OCI-LY3 (cell line): ENCODE data around the gene ZNF668.
"Not testable (repeated sequence)": the region's sequence is repeated elsewhere in the genome, so short reads cannot be mapped to it uniquely, and the experiment has no call there.

ENCODE experiments used
- H2AFZ ChIP-seq: fragments of 200-600, 300-600 bp; shearing (Covaris generic); 2 replicates; pipeline ENCODE4 v1.6.0; 2014; ENCODE audit warnings: antibody characterized with exemption, low read depth, low read length
- H3K27ac ChIP-seq: fragments of 200-600, 300-600 bp; sonication (generic); 2 replicates; pipeline ENCODE4 v1.5.1; 2014; ENCODE audit warnings: mild to moderate bottlenecking, low read length, moderate library complexity, mixed read lengths
- H3K27me3 ChIP-seq: fragments of 200-600, 300-600 bp; sonication (generic); 2 replicates; pipeline ENCODE4 v1.6.1; 2014; ENCODE audit warnings: low read depth, low read length, mixed read lengths
- H3K36me3 ChIP-seq: fragments of 200-600, 300-600 bp; sonication (generic); replicated peaks from 2 replicates; pipeline ENCODE3; 2014; ENCODE audit warnings: low read depth, low read length, mixed read lengths
- H3K4me1 ChIP-seq: fragments of 300-600, 200-600 bp; sonication (generic); 2 replicates; pipeline ENCODE4 v1.6.1; 2014; ENCODE audit warnings: low read length, mixed read lengths
- H3K4me2 ChIP-seq: fragments of 200-600, 300-600 bp; sonication (generic); 2 replicates; pipeline ENCODE4 v1.6.1; 2014; ENCODE audit warnings: low read length, mixed read lengths
- H3K4me3 ChIP-seq: fragments of 300-600, 200-600 bp; sonication (generic); 2 replicates; pipeline ENCODE4 v1.5.1; 2014; ENCODE audit warnings: antibody characterized with exemption, mild to moderate bottlenecking, low read length, moderate library complexity
- H3K79me2 ChIP-seq: fragments of 300-600, 200-600 bp; shearing (Covaris generic); 2 replicates; pipeline ENCODE4 v1.6.1; 2014; ENCODE audit warnings: mild to moderate bottlenecking, low read length, mixed read lengths
- H3K9ac ChIP-seq: fragments of 300-600, 200-600 bp; shearing (Covaris generic); 2 replicates; pipeline ENCODE4 v1.6.0; 2014; ENCODE audit warnings: mild to moderate bottlenecking, low read length, moderate library complexity
- H3K9me3 ChIP-seq: fragments of 200-600, 300-600 bp; shearing (Covaris generic); 2 replicates; pipeline ENCODE4 v1.6.1; 2014; ENCODE audit warnings: low read length, mixed read lengths; ENCODE audit not compliant: insufficient read depth
- H4K20me1 ChIP-seq: fragments of 200-600, 300-600 bp; sonication (generic); 2 replicates; pipeline ENCODE4 v1.6.1; 2016; ENCODE audit warnings: low read length, mixed read lengths; ENCODE audit not compliant: insufficient read depth
- EZH2phosphoT487 ChIP-seq: fragments of 200-600 bp; shearing (Covaris generic); IDR thresholded peaks from 2 replicates; pipeline ENCODE4 v1.6.1; 2018; ENCODE audit warnings: antibody characterized with exemption, mixed run types, low read depth
- TF ChIP-seq, protein P1 (sequence below): fragments of 200-600, 300-600 bp; sonication (generic); IDR thresholded peaks from 2 replicates; pipeline ENCODE4 v1.5.1; 2014; ENCODE audit warnings: antibody characterized with exemption, low read length, low read depth

The ZNF668 gene

DNA sequence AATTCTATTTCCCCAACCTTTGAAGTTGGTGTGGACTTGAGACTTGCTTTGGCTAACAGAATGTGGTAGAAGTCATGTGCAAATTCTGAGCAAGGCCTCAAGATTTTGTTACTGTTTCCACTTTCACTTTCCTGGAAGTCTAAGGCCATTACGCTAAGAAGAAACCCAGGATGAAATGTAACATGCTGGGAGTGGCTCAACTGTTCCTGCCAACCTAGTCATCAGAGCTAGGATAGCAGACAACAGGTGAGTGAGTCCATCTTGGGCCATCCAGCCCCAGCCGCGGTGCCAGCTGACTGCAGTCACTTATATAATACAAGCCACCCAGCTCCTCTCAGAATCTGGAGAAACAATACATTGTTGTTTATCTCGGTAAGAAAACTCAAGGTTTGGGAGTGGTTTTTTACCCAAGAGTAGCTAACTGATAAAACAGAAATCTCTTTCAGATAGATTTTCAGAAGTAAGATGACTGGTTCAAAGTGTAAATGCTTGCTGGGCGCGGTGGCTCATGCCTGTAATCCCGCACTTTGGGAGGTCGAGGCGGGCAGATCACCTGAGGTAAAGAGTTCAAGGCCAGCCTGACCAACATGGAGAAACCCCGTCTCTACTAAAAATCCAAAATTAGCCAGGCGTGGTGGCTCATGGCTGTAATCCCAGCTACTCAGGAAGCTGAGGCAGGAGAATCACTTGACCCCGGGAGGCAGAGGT is 51.3 kb downstream of the ZNF668 start:
- Histone ChIP-seq H3K27me3 (no peaks in the 10 kb centered on the region), H3K4me1 (peaks cover 2% of the 10 kb centered on the region; the same call in 1 of the 2 replicates), H3K4me3 (no peak overlapping the region), H3K9ac (no peak overlapping the region), H3K4me2 (no peak overlapping the region), H3K79me2 (no peaks in the 10 kb centered on the region), H2AFZ (no peak overlapping the region), H3K36me3 (no peaks in the 10 kb centered on the region), H4K20me1 (no peaks in the 10 kb centered on the region), H3K27ac (no peak overlapping the region), H3K9me3 (no peaks in the 10 kb centered on the region)
- TF ChIP-seq EZH2phosphoT487 = no peak
- TF ChIP-seq, protein P1, sequence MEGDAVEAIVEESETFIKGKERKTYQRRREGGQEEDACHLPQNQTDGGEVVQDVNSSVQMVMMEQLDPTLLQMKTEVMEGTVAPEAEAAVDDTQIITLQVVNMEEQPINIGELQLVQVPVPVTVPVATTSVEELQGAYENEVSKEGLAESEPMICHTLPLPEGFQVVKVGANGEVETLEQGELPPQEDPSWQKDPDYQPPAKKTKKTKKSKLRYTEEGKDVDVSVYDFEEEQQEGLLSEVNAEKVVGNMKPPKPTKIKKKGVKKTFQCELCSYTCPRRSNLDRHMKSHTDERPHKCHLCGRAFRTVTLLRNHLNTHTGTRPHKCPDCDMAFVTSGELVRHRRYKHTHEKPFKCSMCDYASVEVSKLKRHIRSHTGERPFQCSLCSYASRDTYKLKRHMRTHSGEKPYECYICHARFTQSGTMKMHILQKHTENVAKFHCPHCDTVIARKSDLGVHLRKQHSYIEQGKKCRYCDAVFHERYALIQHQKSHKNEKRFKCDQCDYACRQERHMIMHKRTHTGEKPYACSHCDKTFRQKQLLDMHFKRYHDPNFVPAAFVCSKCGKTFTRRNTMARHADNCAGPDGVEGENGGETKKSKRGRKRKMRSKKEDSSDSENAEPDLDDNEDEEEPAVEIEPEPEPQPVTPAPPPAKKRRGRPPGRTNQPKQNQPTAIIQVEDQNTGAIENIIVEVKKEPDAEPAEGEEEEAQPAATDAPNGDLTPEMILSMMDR = no peak

DNA sequence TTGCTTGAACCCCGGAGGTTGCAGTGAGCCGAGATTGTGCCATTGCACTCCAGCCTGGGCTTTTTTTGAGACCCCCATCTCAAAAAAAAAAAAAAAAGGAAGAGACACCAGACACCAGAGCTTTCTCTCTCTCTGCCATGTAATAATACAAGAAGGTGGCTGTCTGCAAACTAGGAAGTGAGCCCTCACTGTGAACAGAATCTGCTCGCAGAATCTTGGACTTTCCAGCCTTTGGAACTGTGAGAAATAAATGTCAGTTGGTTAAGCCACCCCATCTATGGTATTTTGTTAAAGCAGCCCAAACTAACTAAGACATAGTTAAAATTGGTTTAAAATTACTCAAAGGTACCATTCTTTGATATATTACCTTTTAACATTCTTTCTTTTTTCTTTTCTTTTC is 53.5 kb downstream of the ZNF668 start:
- Histone ChIP-seq H3K9me3 (no peaks in the 10 kb centered on the region), H3K36me3 (no peaks in the 10 kb centered on the region), H3K4me2 (no peak overlapping the region), H3K9ac (no peak overlapping the region), H3K4me1 (peaks cover 2% of the 10 kb centered on the region; the same call in 1 of the 2 replicates), H3K27me3 (no peaks in the 10 kb centered on the region), H3K4me3 (no peak overlapping the region), H4K20me1 (no peaks in the 10 kb centered on the region), H3K79me2 (no peaks in the 10 kb centered on the region), H3K27ac (no peak overlapping the region), H2AFZ (no peak overlapping the region)
- TF ChIP-seq EZH2phosphoT487 = no peak
- TF ChIP-seq, protein P1 = no peak

DNA sequence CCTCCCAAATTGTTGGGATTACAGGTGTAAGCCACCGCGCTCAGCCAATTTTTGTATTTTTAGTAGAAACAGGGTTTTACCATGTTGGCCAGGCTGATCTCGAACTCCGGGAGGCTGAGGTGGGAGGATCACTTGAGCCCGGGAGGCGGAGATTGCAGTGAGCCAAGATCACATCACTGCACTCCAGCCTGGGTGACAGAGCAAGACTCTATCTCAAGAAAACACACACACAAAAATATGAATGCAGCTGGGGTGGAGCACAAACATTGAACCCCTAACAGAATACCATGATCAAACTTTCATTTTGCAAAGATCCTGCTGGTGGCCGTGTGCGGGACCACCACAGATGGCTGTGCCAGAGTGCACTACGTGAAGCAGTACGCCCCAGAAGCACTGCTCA is 56.3 kb downstream of the ZNF668 start:
- H3K27me3 ChIP-seq, H3K4me2 ChIP-seq, H3K4me1 ChIP-seq, H4K20me1 ChIP-seq, H3K36me3 ChIP-seq, H3K27ac ChIP-seq, H3K9me3 ChIP-seq, H3K79me2 ChIP-seq, H3K4me3 ChIP-seq, H3K9ac ChIP-seq, H2AFZ ChIP-seq: not testable (repeated sequence)

DNA sequence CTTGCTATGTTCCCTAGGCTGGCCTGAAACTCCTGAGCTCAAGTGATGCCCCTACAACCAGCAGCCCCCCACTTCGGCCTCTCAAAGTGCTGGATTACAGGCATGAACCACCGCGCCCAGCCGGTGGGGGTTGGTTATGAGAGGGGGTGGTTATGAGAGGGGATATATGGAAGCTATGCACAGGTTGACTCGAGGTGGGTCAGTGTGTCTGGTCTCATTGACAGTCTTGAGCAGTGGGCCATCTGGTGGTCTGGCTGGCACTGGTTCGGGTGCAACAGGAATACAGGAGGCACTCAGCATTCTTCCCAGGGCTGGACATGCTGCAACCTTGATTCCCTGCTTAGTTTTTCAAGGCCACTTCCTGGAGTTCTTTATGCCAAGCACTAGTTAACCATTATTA is 58.0 kb downstream of the ZNF668 start:
- Histone ChIP-seq H4K20me1 (no peaks in the 10 kb centered on the region), H3K4me1 (peaks cover 2% of the 10 kb centered on the region; the same call in 1 of the 2 replicates), H3K4me3 (no peak overlapping the region), H3K4me2 (no peak overlapping the region), H3K27me3 (no peaks in the 10 kb centered on the region), H2AFZ (no peak overlapping the region), H3K9ac (no peak overlapping the region), H3K36me3 (no peaks in the 10 kb centered on the region), H3K27ac (no peak overlapping the region), H3K9me3 (no peaks in the 10 kb centered on the region), H3K79me2 (no peaks in the 10 kb centered on the region)
- TF ChIP-seq, protein P1 = peak; percentile 13; the same call in 1 of the 2 replicates
- TF ChIP-seq EZH2phosphoT487 = no peak

DNA sequence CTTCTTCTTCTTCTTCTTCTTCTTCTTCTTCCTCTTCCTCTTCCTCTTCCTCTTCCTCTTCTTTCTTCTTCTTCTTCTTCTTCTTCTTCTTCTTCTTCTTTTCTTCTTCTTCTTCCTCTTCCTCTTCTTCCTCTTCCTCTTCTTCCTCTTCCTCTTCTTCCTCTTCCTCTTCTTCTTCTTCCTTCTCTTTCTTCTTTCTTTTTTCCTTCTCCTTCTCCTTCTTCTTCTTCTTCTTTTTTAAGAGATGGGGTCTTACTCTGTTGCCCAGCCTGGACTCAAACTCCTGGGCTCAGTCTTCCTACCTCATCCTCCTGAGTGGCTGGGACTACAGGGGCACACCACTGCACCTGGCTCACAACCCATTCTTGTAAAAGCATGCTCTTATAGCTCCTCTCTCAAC is 60.7 kb downstream of the ZNF668 start:
- not testable (repeated sequence) for H3K4me3 ChIP-seq, H3K79me2 ChIP-seq, H3K36me3 ChIP-seq, H3K9me3 ChIP-seq, H2AFZ ChIP-seq, H3K27me3 ChIP-seq, H3K9ac ChIP-seq, H3K4me2 ChIP-seq, H3K4me1 ChIP-seq, H4K20me1 ChIP-seq, H3K27ac ChIP-seq

DNA sequence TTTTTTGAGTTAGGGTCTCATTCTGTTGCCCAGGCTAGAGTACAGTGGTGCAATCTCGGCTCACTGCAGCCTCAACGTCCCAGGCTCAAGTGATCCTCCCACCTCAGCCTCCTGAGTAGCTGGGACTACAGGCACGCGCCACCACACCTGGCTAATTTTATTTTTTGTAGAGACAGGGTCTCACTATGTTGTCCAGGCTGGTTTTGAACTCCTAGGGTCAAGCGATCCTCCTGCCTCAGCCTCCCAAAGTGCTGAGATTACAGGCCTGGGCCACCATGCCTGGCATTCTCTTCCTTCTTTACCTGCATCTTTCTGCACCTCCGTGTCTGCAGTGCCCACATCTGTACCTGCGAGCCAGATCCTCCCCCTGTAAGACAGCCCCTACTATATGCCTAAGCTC is 62.2 kb downstream of the ZNF668 start:
- not testable (repeated sequence) for H3K4me2 ChIP-seq, H3K27ac ChIP-seq, H3K4me3 ChIP-seq, H2AFZ ChIP-seq, H4K20me1 ChIP-seq, H3K9ac ChIP-seq, H3K79me2 ChIP-seq, H3K36me3 ChIP-seq, H3K9me3 ChIP-seq, H3K4me1 ChIP-seq, H3K27me3 ChIP-seq
